Panc1 (cell line): ENCODE data around the gene ANKMY1.

Source experiments
- CTCF ChIP-seq: fragments of 450-650 bp; IDR thresholded peaks from 2 replicates; pipeline ENCODE4 v1.5.1; 2017; ENCODE audit warnings: mild to moderate bottlenecking
- POLR2AphosphoS5 ChIP-seq: IDR thresholded peaks from 2 replicates; pipeline ENCODE4 v1.6.1; 2012; ENCODE audit warnings: mild to moderate bottlenecking, low read depth, low read length, moderate library complexity
- TCF7L2 ChIP-seq: IDR thresholded peaks from 2 replicates; pipeline ENCODE4 v1.6.1; 2011; ENCODE audit warnings: mild to moderate bottlenecking, low read depth, low read length, inconsistent platforms

GRCh38 chr2:240500561-240501423, 57.0 kb downstream of the ANKMY1 start:
- TF ChIP-seq CTCF (no peak), TCF7L2 (no peak), POLR2AphosphoS5 (no peak)
